H9 (cell line): ENCODE data around the gene POLR1D. TPM values are rescaled to one million over a fixed set of nuclear protein-coding genes. Genes with fewer than 3 reads are reported as not detected.

Experiments used
- DNase-seq: peaks from one replicate; pipeline ENCODE4 v3.0.0-alpha.2; 2017
- H2AFZ ChIP-seq: one replicate; pipeline ENCODE4 v1.6.1; 2013; ENCODE audit warnings: mild to moderate bottlenecking, low read length, control low read depth, moderate library complexity
- H2AK5ac ChIP-seq: 2 replicates; pipeline ENCODE4 v1.6.1; 2013; ENCODE audit warnings: low read length, control low read depth, mixed read lengths; ENCODE audit not compliant: insufficient read length
- H2BK120ac ChIP-seq: one replicate; pipeline ENCODE4 v1.6.1; 2013; ENCODE audit warnings: low read depth, mild to moderate bottlenecking, low read length, control low read depth, inconsistent platforms; ENCODE audit not compliant: poor library complexity, severe bottlenecking
- H2BK12ac ChIP-seq: 2 replicates; pipeline ENCODE4 v1.6.1; 2013; ENCODE audit warnings: low read length, control low read depth, mixed read lengths, low read depth; ENCODE audit not compliant: insufficient read length
- H2BK15ac ChIP-seq: 2 replicates; pipeline ENCODE4 v1.6.1; 2013; ENCODE audit warnings: low read depth, low read length, control low read depth
- H2BK20ac ChIP-seq: one replicate; pipeline ENCODE4 v1.6.1; 2013; ENCODE audit warnings: low read depth, mild to moderate bottlenecking, low read length, control low read depth, inconsistent platforms; ENCODE audit not compliant: poor library complexity, severe bottlenecking
- H2BK5ac ChIP-seq: 2 replicates; pipeline ENCODE4 v1.6.1; 2013; ENCODE audit warnings: low read length, control low read depth, mixed read lengths; ENCODE audit not compliant: insufficient read length
- H3K14ac ChIP-seq: 2 replicates; pipeline ENCODE4 v1.6.1; 2013; ENCODE audit warnings: low read length, control low read depth; ENCODE audit not compliant: insufficient read depth
- H3K18ac ChIP-seq: 2 replicates; pipeline ENCODE4 v1.6.1; 2013; ENCODE audit warnings: low read depth, mild to moderate bottlenecking, mixed read lengths, low read length, control low read depth; ENCODE audit not compliant: insufficient read length
- H3K23ac ChIP-seq: 2 replicates; pipeline ENCODE4 v1.6.1; 2013; ENCODE audit warnings: low read length, control low read depth, mixed read lengths, low read depth; ENCODE audit not compliant: insufficient read length
- H3K23me2 ChIP-seq: 2 replicates; pipeline ENCODE4 v1.6.1; 2013; ENCODE audit warnings: low read depth, mild to moderate bottlenecking, mixed read lengths, low read length, control low read depth; ENCODE audit not compliant: insufficient read length, poor library complexity, severe bottlenecking
- H3K27ac ChIP-seq: 2 replicates; pipeline ENCODE4 v1.5.1; 2013; ENCODE audit warnings: low read length, control low read depth, mixed read lengths, low read depth; ENCODE audit not compliant: insufficient read length
- H3K27me3 ChIP-seq: 2 replicates; pipeline ENCODE4 v1.6.1; 2013; ENCODE audit warnings: low read length, control low read depth, inconsistent platforms; ENCODE audit not compliant: insufficient read depth
- H3K4ac ChIP-seq: 2 replicates; pipeline ENCODE4 v1.6.1; 2013; ENCODE audit warnings: low read depth, mild to moderate bottlenecking, control low read depth, inconsistent platforms, low read length, moderate library complexity
- H3K4me1 ChIP-seq: 2 replicates; pipeline ENCODE4 v1.6.1; 2013; ENCODE audit warnings: low read length, control low read depth, inconsistent platforms; ENCODE audit not compliant: insufficient read depth
- H3K4me2 ChIP-seq: 2 replicates; pipeline ENCODE4 v1.6.1; 2013; ENCODE audit warnings: low read length, control low read depth, mixed read lengths; ENCODE audit not compliant: insufficient read length, insufficient read depth
- H3K56ac ChIP-seq: 2 replicates; pipeline ENCODE4 v1.6.1; 2013; ENCODE audit warnings: low read depth, mild to moderate bottlenecking, mixed read lengths, low read length, control low read depth; ENCODE audit not compliant: insufficient read length
- H3K79me1 ChIP-seq: 2 replicates; pipeline ENCODE4 v1.6.1; 2013; ENCODE audit warnings: low read depth, mild to moderate bottlenecking, moderate library complexity, low read length, control low read depth, inconsistent platforms; ENCODE audit not compliant: insufficient read depth, poor library complexity, severe bottlenecking
- H3K79me2 ChIP-seq: 2 replicates; pipeline ENCODE4 v1.6.1; 2013; ENCODE audit warnings: low read length, control low read depth, inconsistent platforms; ENCODE audit not compliant: insufficient read depth
- H3K9ac ChIP-seq: 2 replicates; pipeline ENCODE4 v1.6.1; 2013; ENCODE audit warnings: low read length, control low read depth, mixed read lengths; ENCODE audit not compliant: insufficient read length; ENCODE audit errors: extremely low read depth
- H3K9me3 ChIP-seq: one replicate; pipeline ENCODE4 v1.6.1; 2013; ENCODE audit warnings: low read depth, low read length, inconsistent platforms; ENCODE audit not compliant: control insufficient read depth
- H3T11ph ChIP-seq: one replicate; pipeline ENCODE4 v1.6.1; 2013; ENCODE audit warnings: mild to moderate bottlenecking, low read length, control low read depth, inconsistent platforms
- H4K20me1 ChIP-seq: one replicate; pipeline ENCODE4 v1.6.1; 2013; ENCODE audit not compliant: control insufficient read depth, insufficient read length, insufficient read depth
- H4K5ac ChIP-seq: 2 replicates; pipeline ENCODE4 v1.6.1; 2013; ENCODE audit warnings: low read depth, mild to moderate bottlenecking, mixed read lengths, low read length, control low read depth; ENCODE audit not compliant: insufficient read length
- H4K8ac ChIP-seq: replicated peaks from 2 replicates; pipeline ENCODE4 v1.6.1; 2013; ENCODE audit warnings: low read length, control low read depth, mixed read lengths, low read depth; ENCODE audit not compliant: insufficient read length
- H4K91ac ChIP-seq: 2 replicates; pipeline ENCODE4 v1.6.1; 2013; ENCODE audit warnings: low read depth, mild to moderate bottlenecking, moderate library complexity, mixed read lengths, low read length, control low read depth; ENCODE audit not compliant: insufficient read length
- H3K27ac Mint-ChIP-seq, 3 experiments: 2 replicates in 2 of 3; 3 replicates in 1 of 3; pipeline ENCODE4 v1.8.0; 2020 to 2021; ENCODE audit warnings: mixed read lengths in 3 of 3, mild to moderate bottlenecking in 1 of 3, moderate library complexity in 1 of 3
- H3K27me3 Mint-ChIP-seq: 2 replicates; pipeline ENCODE4 v1.8.0; 2021; ENCODE audit warnings: low read depth, mild to moderate bottlenecking, moderate library complexity, mixed read lengths
- H3K36me3 Mint-ChIP-seq, 3 experiments: 2 replicates in 2 of 3; 3 replicates in 1 of 3; pipeline ENCODE4 v1.8.0; 2020 to 2021; ENCODE audit warnings: low read depth in 3 of 3, mixed read lengths in 3 of 3; ENCODE audit not compliant: insufficient read depth in 1 of 3
- H3K4me1 Mint-ChIP-seq, 2 experiments: 2 replicates each; pipeline ENCODE4 v1.8.0; 2020; ENCODE audit warnings: mixed read lengths in 2 of 2
- H3K4me3 Mint-ChIP-seq, 2 experiments: 2 replicates in 1 of 2; 3 replicates in 1 of 2; pipeline ENCODE4 v1.8.0; 2020 to 2021; ENCODE audit warnings: mild to moderate bottlenecking in 2 of 2, mixed read lengths in 2 of 2, moderate library complexity in 1 of 2
- H3K9me3 Mint-ChIP-seq, 2 experiments: 2 replicates in 1 of 2; 3 replicates in 1 of 2; pipeline ENCODE4 v1.8.0; 2020; ENCODE audit warnings: mild to moderate bottlenecking in 2 of 2, mixed read lengths in 2 of 2, moderate library complexity in 1 of 2
- CTCF ChIP-seq: fragments of 200-600 bp; sonication (generic); conservative IDR thresholded peaks from 3 replicates; pipeline ENCODE4 v1.8.0; 2021; ENCODE audit warnings: antibody characterized with exemption, mild to moderate bottlenecking
- WGBS: extraction: QIAGEN DNeasy Blood & Tissue Kit; methylation state at CpG from one replicate; pipeline ENCODE4 v1.1.7; 2013; ENCODE audit warnings: missing lambda C conversion rate, low lambda C conversion rate, mixed read lengths; ENCODE audit not compliant: insufficient read length; ENCODE audit errors: extremely low coverage; 5-methylcytosine and 5-hydroxymethylcytosine counted together
- total RNA-seq: library from RNA; stranded (reverse); gene quantifications from 2 replicates; pipeline ENCODE4 v1.2.1, GENCODE V29; 2021

POLR1D gene
- total RNA-seq, 1 experiment from 2014 or later, result 167 TPM

GRCh38 chr13:27631156-27631555 lies 9.5 kb downstream of the POLR1D start:
- Histone ChIP-seq H3K9ac (no peak overlapping the region), H2AK5ac (no peak overlapping the region), H3K23me2 (no peaks in the 10 kb centered on the region), H4K8ac (no peak overlapping the region), H3K27ac (no peak overlapping the region), H3K4me1 (no peaks in the 10 kb centered on the region), H3K9me3 (no peaks in the 10 kb centered on the region), H4K5ac (no peak overlapping the region), H4K91ac (no peak overlapping the region), H3K18ac (no peak overlapping the region), H3K56ac (no peak overlapping the region), H3T11ph (no peak overlapping the region), H3K79me1 (peaks cover 3% of the 10 kb centered on the region), H3K27me3 (no peaks in the 10 kb centered on the region), H2BK120ac (no peak overlapping the region), H2BK20ac (no peak overlapping the region), H3K23ac (no peak overlapping the region), H4K20me1 (no peaks in the 10 kb centered on the region), H2AFZ (no peak overlapping the region), H3K4ac (no peak overlapping the region), H2BK12ac (no peak overlapping the region), H3K14ac (no peak overlapping the region), H3K79me2 (peaks cover 3% of the 10 kb centered on the region; the same call in 1 of the 2 replicates), H2BK15ac (no peak overlapping the region), H2BK5ac (no peak overlapping the region), H3K4me2 (no peak overlapping the region)
- Mint-ChIP-seq H3K4me3 (no peak overlapping the region), H3K9me3 (no peaks in the 10 kb centered on the region), H3K4me1 (peaks cover 3 to 7% of the 10 kb centered on the region in 2 experiments), H3K27ac (no peak overlapping the region; a peak in 1 of 7 replicates), H3K36me3 (peaks cover 0 to 12% (median 0%) of the 10 kb centered on the region in 3 experiments; a peak in 2 of 7 replicates), H3K27me3 (no peaks in the 10 kb centered on the region)
- no peak for DNase-seq
- WGBS, result no CpG with 5 or more reads among the region's 4 CpGs
- TF ChIP-seq CTCF, result no peak
